HG03175 (cell line): ENCODE data around the gene UBE2R2.

ENCODE experiments used
- ATAC-seq: cut with Tn5 transposase; IDR thresholded peaks from one replicate; pipeline ENCODE4 v1.9.1; 2021; ENCODE audit warnings: mild to moderate bottlenecking, moderate library complexity; ENCODE audit not compliant: unreplicated experiment

The UBE2R2 gene

GRCh38 chr9:33880211-33881089 lies 63.5 kb downstream of the UBE2R2 start:
- no peak for ATAC-seq

GRCh38 chr9:33881635-33882034 lies 64.7 kb downstream of the UBE2R2 start:
- no peak for ATAC-seq

- ATAC-seq: no peak
Observed at GRCh38 chr9:33884856-33885701, 68.1 kb downstream of the UBE2R2 start.

GRCh38 chr9:33885948-33886347 lies 69.0 kb downstream of the UBE2R2 start:
- ATAC-seq: no peak

- no peak for ATAC-seq
Observed at GRCh38 chr9:33893861-33894260, 76.9 kb downstream of the UBE2R2 start.

- no peak for ATAC-seq
Observed at GRCh38 chr9:33894316-33894715, 77.4 kb downstream of the UBE2R2 start.

GRCh38 chr9:33903157-33903780 lies 86.3 kb downstream of the UBE2R2 start:
- ATAC-seq: no peak

GRCh38 chr9:33905137-33905536 lies 88.2 kb downstream of the UBE2R2 start:
- no peak for ATAC-seq

- ATAC-seq: no peak
Observed at GRCh38 chr9:33906769-33907168, 89.8 kb downstream of the UBE2R2 start.

- ATAC-seq: no peak
Observed at GRCh38 chr9:33907347-33907746, 90.4 kb downstream of the UBE2R2 start.

- ATAC-seq: no peak
Observed at GRCh38 chr9:33908114-33908513, 91.2 kb downstream of the UBE2R2 start.

- ATAC-seq: no peak
Observed at GRCh38 chr9:33908749-33909148, 91.8 kb downstream of the UBE2R2 start.

GRCh38 chr9:33913541-33913940 lies 96.6 kb downstream of the UBE2R2 start:
- no peak for ATAC-seq

GRCh38 chr9:33914887-33915628 lies 98.1 kb downstream of the UBE2R2 start:
- ATAC-seq: no peak

GRCh38 chr9:33917036-33917435 lies 100.1 kb downstream of the UBE2R2 start:
- no peak for ATAC-seq

- ATAC-seq: no peak
Observed at GRCh38 chr9:33919276-33919897, 102.4 kb downstream of the UBE2R2 start.

GRCh38 chr9:33921967-33922895 lies 105.3 kb downstream of the UBE2R2 start:
- no peak for ATAC-seq

GRCh38 chr9:33923079-33923478 lies 106.1 kb downstream of the UBE2R2 start:
- ATAC-seq: no peak

- ATAC-seq: no peak
Observed at GRCh38 chr9:33923998-33924701, 107.2 kb downstream of the UBE2R2 start.
